Subcutaneous adipose tissue (tissue), 4 donors: ENCODE measurements around the gene FRMD4A. TPM values are rescaled to one million over a fixed set of nuclear protein-coding genes. Genes with fewer than 3 reads are reported as not detected.

Experiments
- total RNA-seq, 4 donors: library from RNA; depleted of rRNA; stranded (reverse); fragments of >200 nt; gene quantifications; one replicate each; pipeline ENCODE4 v1.1.0, GENCODE V29; 2016
- TF ChIP-seq, protein P1 (sequence below): fragments of 450-650 bp; IDR thresholded peaks from one replicate; pipeline ENCODE4 v1.5.1; 2016; ENCODE audit warnings: low read depth, mild to moderate bottlenecking, control low read depth, antibody characterized with exemption, moderate library complexity

The FRMD4A gene
- total RNA-seq, 4 donors from 2014 or later: 70.0 to 206 (median 81.4) TPM

DNA sequence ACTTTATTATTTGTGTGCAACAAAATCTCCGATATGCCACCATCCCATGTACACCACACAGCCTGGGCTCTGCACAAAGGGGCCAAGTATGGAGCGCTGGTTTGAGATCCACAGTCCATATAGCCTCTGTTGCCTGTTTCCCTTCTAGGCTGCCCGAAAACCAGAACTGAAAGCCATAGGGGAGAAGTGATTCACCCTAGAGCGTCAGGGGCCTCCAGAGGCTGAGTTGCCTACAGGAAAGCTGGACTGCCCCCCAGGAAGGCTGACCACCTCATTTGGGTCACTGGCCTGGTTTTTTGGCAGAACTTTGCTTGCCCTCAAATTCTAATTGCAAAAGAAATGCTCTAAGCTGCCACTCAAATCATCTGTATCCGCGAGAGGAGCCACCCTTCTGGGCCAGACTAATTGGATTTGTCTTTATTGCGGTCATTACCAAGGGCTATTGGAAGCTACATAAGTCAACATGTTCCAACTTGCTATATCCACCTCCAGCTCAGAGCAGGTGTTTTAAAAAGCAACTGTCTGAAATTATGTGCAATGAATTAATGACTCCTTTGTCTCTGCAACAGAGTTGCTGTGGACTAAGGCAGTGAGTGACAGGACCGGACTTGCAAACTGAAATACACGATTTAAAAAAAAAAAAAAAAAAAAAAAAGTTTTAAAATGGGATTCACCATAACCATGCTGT, 28.3 kb upstream of the FRMD4A start:
- TF ChIP-seq, protein P1, sequence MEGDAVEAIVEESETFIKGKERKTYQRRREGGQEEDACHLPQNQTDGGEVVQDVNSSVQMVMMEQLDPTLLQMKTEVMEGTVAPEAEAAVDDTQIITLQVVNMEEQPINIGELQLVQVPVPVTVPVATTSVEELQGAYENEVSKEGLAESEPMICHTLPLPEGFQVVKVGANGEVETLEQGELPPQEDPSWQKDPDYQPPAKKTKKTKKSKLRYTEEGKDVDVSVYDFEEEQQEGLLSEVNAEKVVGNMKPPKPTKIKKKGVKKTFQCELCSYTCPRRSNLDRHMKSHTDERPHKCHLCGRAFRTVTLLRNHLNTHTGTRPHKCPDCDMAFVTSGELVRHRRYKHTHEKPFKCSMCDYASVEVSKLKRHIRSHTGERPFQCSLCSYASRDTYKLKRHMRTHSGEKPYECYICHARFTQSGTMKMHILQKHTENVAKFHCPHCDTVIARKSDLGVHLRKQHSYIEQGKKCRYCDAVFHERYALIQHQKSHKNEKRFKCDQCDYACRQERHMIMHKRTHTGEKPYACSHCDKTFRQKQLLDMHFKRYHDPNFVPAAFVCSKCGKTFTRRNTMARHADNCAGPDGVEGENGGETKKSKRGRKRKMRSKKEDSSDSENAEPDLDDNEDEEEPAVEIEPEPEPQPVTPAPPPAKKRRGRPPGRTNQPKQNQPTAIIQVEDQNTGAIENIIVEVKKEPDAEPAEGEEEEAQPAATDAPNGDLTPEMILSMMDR: no peak

DNA sequence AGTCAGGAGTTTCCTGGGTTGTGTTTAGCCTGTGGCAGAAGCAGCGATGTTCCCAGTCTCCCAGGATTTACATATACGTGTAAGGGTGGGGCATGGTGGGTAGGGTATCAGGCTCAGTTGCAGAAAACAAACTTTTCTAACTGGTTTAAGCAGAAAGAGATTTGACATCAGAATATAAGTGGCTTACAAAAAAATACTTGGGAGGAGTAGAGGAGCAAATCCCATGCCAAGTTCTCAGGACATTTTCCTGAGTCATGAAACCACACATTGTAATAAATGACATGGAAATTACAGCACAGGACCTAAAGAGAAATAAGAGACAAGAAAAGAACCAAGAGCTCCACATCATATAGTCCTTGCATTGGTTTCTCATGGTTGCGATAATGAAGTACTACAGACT, 26.2 kb upstream of the FRMD4A start:
- TF ChIP-seq, protein P1: no peak

DNA sequence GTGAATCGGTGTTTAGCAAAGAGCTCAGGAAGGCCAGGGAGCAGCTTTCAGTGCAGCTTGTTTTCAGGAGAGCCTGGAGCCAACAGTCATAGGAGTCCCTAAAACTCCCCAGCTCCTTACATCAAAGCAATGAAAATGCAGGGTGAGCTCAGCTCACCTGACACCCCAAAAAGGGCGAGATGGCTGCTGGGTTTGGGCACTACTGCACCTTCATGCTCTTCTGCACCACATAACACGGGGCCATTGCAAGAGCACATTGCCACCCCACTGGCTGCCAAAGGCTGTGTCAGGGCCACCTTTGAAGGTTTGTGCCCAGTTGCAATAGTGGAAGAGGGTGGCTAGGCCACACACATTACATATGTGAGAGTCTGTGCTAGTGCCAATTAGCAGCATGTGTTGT, 25.0 kb upstream of the FRMD4A start:
- TF ChIP-seq, protein P1: no peak

DNA sequence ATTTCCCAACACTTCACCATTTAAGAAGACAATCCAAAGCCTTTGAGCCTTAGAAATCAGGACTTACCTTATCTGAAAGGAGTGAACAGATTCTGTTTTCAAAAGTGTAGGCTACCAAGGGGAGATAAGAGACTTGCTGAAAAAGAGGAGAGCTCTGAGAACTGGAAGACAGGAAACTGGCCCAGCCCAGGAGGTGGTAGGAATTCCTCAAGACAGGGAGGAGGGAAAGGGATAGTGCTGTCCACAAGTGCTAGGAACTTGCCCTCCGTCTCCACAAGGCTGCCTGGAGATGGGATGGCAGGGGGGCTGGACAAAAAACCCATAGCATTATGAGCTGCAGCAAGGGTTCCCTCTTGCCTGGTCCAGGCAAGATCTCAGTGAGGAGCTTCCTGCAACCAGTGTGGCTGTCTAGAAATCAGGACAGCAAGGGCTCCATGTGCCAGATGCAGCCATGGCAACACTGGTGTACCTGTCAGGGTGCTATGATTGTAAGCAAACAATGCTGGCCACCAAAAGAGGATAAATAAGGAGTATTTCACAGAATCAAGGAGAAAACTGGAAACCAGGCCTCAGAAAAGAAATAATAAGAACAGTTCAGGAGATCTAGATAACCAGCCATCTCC, 22.7 kb upstream of the FRMD4A start:
- TF ChIP-seq, protein P1: no peak

DNA sequence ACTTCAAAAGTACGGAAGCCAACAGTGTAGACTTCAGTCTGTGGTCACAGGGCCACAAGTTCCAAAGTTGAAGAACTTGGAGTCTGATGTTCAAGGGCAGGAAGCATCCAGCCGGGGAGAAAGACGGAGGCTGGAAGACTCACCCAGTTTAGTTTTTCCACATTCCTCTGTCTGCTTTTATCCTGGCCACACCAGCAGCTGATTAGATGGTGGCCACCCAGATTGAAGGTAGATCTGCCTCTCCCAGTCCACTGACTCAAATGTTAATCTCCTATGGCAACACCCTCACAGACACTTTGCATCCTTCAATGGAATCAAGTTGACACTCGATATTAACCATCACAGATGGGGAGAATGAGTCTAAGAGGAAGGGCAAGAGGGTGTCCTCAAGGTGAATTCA, 19.3 kb upstream of the FRMD4A start:
- TF ChIP-seq, protein P1: no peak

DNA sequence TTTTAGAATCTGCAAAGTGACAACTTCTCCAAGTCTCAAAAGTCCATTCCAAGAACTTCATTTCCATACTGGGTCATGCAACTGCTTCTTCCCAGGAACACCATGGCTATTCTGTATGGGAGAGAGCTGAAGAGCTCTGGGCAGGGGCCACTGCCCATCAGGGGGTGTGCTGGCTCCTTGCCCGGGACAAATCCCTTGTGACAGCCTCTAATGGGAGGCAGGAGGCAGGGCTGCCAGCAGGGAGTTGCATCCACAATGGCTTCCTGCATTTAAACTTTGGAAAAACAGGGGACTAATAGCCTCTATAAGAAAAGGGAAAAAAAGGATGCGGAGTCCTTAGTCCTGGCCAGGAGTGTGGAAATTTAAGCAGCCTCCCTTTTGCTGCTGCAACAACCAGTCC, 18.4 kb upstream of the FRMD4A start:
- TF ChIP-seq, protein P1: no peak

DNA sequence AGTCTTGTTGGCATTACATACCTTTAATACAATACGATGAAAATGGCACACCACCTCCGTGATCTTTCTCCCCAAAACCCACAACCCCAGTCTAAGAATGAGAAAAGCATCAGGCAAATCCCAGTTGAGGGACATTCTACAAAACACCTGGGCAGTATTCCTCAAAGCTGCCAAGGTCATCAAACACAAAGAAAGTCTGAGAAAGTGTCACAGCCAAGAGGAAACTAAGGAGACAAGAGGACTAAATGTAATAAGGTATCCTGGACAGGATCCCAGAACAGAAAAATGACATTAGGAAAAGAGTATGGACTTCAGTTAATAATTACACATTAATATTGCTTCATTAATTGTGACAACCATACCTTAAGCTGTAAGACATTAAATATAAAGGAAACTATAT, 14.5 kb upstream of the FRMD4A start:
- TF ChIP-seq, protein P1: no peak
